ENCODE results near the gene HS3ST1.

The HS3ST1 gene

GRCh38 chr4:11418610-11419009 is 10.1 kb downstream of the HS3ST1 start:
- Histone ChIP-seq H3K9me3 (ENCODE audit: control insufficient read depth, insufficient read depth, low read length) (no peaks in the 10 kb centered on the region), H3K36me3 (ENCODE audit: control insufficient read depth, low read length) (no peaks in the 10 kb centered on the region), H3K4me3 (ENCODE audit: low read length) (no peak overlapping the region), H3K9me2 (replicated peaks; ENCODE audit: control insufficient read depth, low read length) (no peaks in the 10 kb centered on the region), H3K4me2 (ENCODE audit: low read length) (no peak overlapping the region), H3K79me2 (ENCODE audit: control insufficient read depth, low read length) (no peaks in the 10 kb centered on the region), H3K27ac (ENCODE audit: low read depth, low read length) (no peak overlapping the region), H3F3A (ENCODE audit: control insufficient read depth, insufficient read depth) (no peaks in the 10 kb centered on the region), H4K20me1 (ENCODE audit: control insufficient read depth, insufficient read depth, low read depth, low read length) (no peaks in the 10 kb centered on the region), H3K27me3 (ENCODE audit: control insufficient read depth, low read length) (no peaks in the 10 kb centered on the region), H3K4me1 (ENCODE audit: control insufficient read depth, low read length) (peaks cover 3% of the 10 kb centered on the region; the same call in 1 of the 2 replicates)
- no peak for TF ChIP-seq EZH2phosphoT487 (IDR thresholded peaks at IDR 0.05; ENCODE audit: borderline replicate concordance, low read length)
- no peak for TF ChIP-seq CTCF (IDR thresholded peaks at IDR 0.05; ENCODE audit: low read depth, low read length, poor library complexity, severe bottlenecking)

- H3K36me3 ChIP-seq (ENCODE audit: control insufficient read depth, low read length): no peaks in the 10 kb centered on the region
- H3K79me2 ChIP-seq (ENCODE audit: control insufficient read depth, low read length): no peaks in the 10 kb centered on the region
- no peaks in the 10 kb centered on the region for H4K20me1 ChIP-seq (ENCODE audit: control insufficient read depth, insufficient read depth, low read depth, low read length)
- no peak overlapping the region for H3K27ac ChIP-seq (ENCODE audit: low read depth, low read length)
- no peak overlapping the region for H3K4me2 ChIP-seq (ENCODE audit: low read length)
- peaks cover 3% of the 10 kb centered on the region; the same call in 1 of the 2 replicates for H3K4me1 ChIP-seq (ENCODE audit: control insufficient read depth, low read length)
- no peak overlapping the region for H3K4me3 ChIP-seq (ENCODE audit: low read length)
- no peaks in the 10 kb centered on the region for H3F3A ChIP-seq (ENCODE audit: control insufficient read depth, insufficient read depth)
- no peaks in the 10 kb centered on the region for H3K9me3 ChIP-seq (ENCODE audit: control insufficient read depth, insufficient read depth, low read length)
- H3K9me2 ChIP-seq (replicated peaks; ENCODE audit: control insufficient read depth, low read length): no peaks in the 10 kb centered on the region
- no peaks in the 10 kb centered on the region for H3K27me3 ChIP-seq (ENCODE audit: control insufficient read depth, low read length)
- no peak for TF ChIP-seq EZH2phosphoT487 (IDR thresholded peaks at IDR 0.05; ENCODE audit: borderline replicate concordance, low read length)
- TF ChIP-seq CTCF (IDR thresholded peaks at IDR 0.05; ENCODE audit: low read depth, low read length, poor library complexity, severe bottlenecking): no peak
These were observed 12.0 kb downstream of the HS3ST1 start for GRCh38 chr4:11416767-11417113.

- no peak overlapping the region for H3K27ac ChIP-seq (ENCODE audit: low read depth, low read length)
- no peaks in the 10 kb centered on the region for H3F3A ChIP-seq (ENCODE audit: control insufficient read depth, insufficient read depth)
- no peak overlapping the region for H3K4me2 ChIP-seq (ENCODE audit: low read length)
- no peak overlapping the region for H3K4me3 ChIP-seq (ENCODE audit: low read length)
- H4K20me1 ChIP-seq (ENCODE audit: control insufficient read depth, insufficient read depth, low read depth, low read length): no peaks in the 10 kb centered on the region
- H3K4me1 ChIP-seq (ENCODE audit: control insufficient read depth, low read length): peaks cover 3% of the 10 kb centered on the region; the same call in 1 of the 2 replicates
- no peaks in the 10 kb centered on the region for H3K9me3 ChIP-seq (ENCODE audit: control insufficient read depth, insufficient read depth, low read length)
- TF ChIP-seq EZH2phosphoT487 (IDR thresholded peaks at IDR 0.05; ENCODE audit: borderline replicate concordance, low read length) (no peak), CTCF (IDR thresholded peaks at IDR 0.05; ENCODE audit: low read depth, low read length, poor library complexity, severe bottlenecking) (no peak)
- no peaks in the 10 kb centered on the region for H3K79me2 ChIP-seq (ENCODE audit: control insufficient read depth, low read length)
- no peaks in the 10 kb centered on the region for H3K27me3 ChIP-seq (ENCODE audit: control insufficient read depth, low read length)
- no peaks in the 10 kb centered on the region for H3K9me2 ChIP-seq (replicated peaks; ENCODE audit: control insufficient read depth, low read length)
- H3K36me3 ChIP-seq (ENCODE audit: control insufficient read depth, low read length): no peaks in the 10 kb centered on the region
These were observed 12.5 kb downstream of the HS3ST1 start for GRCh38 chr4:11416071-11416766.

Measured in DOHH2 (cell line).